Activated T-helper 1 cell treated with Interleukin-2 at 50 U/mL for 16 hours (primary cell): ENCODE results near the gene KRTAP5-6.
A peak's percentile ranks its signal among the peaks of the same experiment; 100 is the strongest.

Source experiments
- DNase-seq: peaks from one replicate; pipeline ENCODE4 v3.0.0-alpha.2; 2020; ENCODE audit warnings: low read depth

Gene KRTAP5-6, protein sequence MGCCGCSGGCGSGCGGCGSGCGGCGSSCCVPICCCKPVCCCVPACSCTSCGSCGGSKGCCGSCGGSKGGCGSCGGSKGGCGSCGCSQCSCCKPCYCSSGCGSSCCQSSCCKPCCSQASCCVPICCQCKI

DNA sequence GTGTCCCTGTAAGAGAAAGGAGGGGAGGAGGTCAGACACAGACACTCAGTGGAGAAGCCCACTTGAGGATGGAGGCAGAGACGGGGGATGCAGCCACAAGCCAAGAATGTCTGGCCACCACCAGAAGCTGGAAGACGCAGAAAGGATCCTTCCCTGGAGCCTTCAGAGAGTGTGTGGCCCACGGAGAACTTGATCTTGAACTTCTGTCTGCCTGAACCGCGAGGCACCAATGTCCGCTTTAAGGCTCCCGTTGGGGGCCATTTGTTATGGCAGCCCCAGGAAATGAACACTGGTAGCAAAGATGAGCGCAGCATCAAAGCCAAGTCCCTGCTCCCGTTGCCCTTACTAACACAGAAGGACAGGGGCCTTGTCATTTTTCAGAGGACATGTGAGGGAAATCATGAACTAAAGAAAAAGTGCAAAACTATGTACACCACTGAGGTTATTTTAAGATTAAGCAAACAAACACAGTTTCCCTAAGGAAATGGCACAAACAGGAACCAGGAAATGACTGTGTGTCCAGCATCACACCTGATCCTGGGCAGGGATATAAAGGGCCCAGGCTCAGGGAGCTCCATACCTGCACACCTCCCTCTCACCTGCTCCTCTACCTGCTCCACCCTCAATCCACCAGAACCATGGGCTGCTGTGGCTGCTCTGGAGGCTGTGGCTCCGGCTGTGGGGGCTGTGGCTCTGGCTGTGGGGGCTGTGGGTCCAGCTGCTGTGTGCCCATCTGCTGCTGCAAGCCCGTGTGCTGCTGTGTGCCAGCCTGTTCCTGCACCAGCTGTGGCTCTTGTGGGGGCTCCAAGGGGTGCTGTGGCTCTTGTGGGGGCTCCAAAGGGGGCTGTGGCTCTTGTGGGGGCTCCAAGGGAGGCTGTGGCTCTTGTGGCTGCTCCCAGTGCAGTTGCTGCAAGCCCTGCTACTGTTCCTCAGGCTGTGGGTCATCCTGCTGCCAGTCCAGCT lies at the start of gene KRTAP5-6:
TSS of gene KRTAP5-6 (plus strand) at position 588 of the 963 bp plus-strand sequence. CDS start at position 639, 51 bp downstream.
- DNase-seq, result no peak

DNA sequence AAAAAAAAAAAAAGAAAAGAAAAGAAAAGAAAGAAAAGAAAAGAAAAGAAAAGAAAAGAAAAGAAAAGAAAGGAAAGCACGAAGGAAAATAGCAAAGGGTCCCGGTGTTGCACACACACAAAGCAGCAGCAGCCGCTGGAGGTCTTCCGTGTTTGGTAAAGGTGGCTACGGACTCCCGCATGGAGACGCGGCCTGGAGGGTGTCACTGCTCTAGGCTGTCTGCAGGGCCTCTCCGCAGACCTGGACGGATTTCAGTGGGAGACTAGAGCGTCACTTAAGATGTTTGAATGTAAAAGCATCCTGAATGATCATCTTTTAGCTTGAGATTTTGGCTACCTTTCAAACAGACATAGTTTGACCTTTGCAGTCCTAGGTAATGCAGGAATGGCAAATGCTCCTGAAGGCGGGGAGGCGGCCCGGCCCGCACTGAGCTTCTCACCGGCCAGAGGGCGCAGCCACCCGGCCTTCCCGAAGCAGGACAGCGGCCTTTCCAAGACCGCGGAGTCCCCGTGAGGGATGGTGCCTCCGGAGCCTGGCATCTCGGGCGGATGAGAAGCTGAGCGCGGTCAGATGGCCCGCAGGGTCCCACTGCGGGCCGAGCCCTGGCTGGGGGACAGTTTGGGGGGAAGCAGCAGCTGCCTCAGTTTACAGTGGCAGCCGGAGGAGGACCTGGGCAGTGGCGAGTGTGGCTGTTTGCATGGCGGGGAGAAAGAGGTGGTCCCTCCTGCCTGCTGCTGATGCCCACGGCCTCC lies 48.9 kb upstream of the KRTAP5-6 start:
- no peak for DNase-seq

DNA sequence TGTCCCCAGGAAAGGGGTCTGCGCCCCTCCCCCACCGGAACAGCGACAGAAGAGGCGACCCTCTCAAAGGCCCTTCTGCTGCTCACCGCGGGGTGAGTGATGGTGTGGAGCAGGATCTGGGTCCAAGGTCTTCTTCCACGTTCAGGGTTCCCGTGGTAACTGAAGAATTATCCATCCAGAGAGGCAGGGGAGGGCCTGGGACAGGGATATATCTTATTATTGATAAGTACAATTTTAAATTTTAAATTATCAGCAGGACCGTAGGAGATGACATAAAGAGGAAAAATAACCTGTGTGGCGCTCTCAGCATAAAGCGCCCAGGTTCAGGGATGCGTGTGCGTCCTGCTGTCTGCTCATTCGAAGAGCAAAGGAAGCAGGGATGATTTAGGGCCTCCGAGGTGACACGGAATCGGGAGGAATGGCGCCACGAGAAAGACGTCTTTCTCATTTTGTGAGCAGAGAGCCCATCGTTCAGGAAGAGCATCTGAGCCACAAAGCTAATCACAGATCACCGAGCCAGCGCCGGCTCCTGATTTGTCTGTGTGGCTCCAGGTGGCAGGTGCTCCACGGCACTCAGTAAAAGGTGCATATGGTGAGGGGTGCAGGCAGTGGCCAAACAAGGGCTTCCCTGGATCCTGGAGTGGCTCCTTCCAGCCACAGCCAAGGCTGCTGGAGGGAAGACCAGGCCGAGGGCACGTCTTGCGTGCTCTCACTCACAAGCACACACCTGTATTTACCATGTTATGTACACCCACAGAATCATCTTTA lies 48.2 kb upstream of the KRTAP5-6 start:
- no peak for DNase-seq

DNA sequence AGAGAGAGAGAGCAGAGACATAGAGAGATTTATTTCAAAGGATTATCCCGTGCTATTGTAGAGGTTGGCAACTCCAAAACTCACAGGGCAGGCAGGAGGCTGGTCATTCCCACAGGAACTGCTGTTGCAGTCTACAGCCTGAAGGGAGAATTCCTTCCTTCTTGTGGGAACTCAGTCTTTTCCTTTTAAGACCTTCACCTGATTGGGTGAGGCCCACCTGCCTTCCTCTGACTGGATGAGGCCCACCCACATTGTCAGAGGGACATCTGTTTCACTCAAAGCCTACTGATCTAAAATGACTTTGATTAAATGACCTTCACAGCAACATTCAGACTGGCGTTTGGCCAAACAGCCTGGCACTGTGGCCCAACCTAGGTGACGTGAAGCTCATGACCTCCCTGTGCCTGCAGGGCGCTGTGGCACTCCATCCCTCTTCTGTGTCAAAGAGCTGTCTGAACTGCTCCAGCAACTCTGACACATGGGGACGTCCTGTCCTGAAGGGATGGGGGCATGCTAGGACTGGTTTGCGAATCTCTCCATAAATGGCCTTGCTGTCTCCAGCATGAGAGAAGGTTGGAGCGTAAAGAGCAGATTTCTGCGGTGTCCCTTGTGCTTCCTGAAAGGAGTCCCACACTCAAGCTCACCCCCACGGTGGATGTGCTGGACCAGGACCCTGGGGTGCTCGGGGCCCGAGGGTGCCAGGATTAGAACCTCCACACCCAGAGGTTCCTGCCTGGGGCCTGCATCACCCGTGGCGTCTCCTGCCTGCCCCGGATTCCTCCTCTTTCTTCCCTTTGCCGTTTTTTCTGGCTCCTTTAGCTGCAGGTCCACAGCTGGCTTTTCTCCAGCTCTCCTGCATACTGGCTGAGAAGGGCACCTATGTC lies 46.7 kb upstream of the KRTAP5-6 start:
- no peak for DNase-seq

DNA sequence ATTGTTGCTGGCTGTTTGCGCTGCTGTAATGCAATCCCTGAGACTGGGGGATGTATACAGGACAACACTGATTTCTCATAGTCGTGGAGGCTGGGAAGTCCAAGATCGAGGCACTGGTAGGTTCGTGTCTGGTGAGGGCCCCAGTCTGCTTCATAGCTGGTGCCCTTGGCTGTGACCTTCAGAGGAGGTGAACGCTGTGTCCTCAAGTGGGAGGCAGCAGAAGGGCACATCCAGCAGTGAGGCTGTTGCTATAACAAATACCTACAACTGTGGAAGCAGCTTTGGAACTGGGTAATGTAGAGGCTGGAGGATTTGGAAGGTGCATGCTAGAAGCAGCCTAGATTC lies 46.1 kb upstream of the KRTAP5-6 start:
- DNase-seq, result no peak

DNA sequence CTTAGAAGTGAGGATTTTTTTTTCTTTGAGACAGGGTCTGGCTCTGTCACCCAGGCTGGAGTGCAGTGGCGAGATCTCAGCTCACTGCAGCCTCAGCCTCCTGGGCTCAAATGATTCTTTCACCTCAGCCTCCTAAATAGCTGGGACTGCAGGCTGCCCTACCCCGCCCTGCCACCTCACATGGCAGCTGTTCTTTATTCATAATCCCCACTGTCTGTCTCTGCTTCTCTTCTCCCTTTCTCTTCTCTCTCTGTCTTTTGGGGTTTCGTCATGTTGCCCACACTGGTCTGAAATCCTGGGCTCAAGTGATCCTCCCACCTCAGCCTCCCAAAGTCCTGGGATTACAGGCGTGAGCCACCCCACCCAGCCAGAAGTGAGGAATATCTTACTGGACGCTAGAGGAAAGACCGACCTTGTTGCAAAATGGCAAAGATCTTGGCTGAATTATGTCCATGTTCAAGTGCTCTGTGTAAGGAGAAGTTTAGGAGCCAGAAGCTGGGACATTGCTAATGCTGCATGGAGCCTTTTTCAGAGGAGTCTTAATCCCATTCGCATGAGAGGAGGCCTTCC lies 45.5 kb upstream of the KRTAP5-6 start:
- no peak for DNase-seq

DNA sequence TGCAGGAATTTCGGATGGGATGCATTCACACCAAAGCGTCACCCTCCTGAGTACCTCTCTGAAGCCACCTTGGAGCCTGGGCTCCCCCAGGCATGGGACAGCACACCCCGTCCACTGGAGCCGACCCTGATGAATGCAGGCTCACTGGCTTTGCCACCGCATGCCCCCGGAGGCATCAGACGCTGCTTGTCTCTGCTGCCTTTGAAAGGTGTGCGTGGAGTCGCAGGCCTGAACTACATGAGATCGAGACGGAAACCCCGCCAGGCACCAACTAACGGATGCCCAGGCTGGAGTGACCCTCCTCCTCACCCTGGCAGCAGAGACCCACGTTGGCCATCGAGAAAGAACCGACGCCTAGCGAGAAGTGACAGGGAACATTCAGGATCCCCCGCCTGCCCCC lies 45.0 kb upstream of the KRTAP5-6 start:
- DNase-seq, result no peak

DNA sequence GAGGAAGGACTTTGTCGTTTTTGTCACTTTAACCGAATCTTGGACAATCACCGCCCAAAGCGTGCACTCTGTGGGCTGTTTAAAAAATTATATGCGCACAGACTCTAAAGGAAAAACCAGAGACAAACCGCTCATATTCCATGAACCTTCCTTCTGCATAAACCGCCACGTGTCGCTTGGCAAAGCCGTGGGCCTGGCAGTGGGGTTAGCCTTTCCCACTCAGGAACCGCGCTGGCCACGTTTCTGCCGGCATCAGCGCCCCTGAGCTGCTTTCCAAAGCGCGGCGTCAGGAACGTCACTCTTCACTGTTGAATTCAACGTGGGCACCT lies 44.6 kb upstream of the KRTAP5-6 start:
- DNase-seq, result no peak

DNA sequence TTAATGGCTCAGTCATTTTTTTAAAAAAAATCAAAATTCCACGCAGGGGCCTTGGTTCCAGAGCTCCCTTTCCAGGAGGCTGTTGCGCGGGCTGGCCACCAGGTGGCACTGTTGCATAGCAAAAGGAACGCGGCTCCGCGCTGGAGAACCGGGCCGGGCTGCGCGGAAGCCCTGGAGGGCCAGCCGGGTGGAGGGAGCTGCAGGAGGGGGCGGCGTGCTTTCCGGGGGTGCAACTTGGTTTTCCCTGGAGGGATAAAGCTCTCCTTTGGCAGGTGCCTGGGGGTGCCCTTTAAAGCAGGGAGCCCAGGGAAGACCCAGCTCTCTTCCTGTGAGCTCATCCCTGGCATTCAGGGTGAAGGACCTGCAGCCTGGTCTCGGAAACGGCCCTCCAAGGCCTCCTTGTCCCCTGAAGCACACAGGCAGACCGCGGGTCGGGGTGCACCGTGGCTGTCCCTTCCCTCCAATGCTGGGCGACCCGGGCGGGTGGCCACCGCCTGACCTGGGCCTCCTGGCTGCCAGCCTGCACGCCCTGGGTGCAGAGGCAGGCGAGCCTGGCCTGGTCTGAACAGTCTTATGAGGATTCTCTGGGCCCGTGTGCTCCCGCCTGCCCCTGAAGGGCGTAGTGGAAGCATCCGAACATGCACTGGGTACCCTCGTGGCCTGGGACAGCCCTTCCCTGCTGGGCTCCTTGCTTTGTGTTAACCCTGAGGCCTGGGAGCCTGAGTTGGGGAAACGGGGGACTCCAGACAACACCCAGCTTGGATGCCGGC lies 44.0 kb upstream of the KRTAP5-6 start:
- peak; percentile 61 for DNase-seq

DNA sequence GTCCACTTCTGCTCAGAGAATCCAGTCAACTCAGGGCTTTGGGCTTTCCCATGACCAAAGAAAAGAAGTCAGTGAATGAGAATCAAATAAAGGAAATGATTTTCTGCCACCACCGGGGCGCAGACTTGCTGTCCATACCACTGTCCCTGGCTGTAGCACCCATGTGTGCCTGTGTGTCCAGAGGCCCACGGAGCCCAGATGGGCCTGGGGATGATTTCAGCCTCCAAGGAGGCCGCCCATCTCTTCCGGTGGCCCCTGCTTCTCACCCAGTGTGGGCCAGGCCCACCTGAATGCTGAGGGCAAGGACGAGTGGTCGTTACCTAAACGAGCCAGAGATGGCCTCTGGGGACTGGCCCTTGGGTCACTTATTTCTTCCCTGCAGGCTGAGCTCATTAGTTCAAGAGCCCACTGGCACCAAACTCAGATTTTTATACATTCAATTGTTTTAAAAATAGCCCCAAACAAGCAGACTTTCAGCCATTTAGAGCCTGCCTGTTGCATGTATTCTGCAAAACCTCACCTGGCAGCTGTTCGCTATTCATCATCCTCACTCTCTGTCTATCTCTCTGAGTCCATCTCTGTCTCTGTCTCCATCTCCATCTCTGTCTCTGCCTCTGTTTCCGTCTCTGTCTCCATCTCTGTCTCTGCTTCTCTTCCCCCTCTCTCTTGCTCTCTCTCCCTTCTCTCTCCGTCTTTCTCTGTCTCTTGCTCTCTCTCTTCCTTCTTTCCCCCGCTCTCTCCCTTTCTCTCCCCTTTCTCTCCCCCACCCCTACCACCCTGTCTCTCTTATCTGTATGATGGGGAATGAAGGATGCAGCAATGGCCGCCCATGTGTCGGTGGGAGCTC lies 43.2 kb upstream of the KRTAP5-6 start:
- DNase-seq, result no peak

DNA sequence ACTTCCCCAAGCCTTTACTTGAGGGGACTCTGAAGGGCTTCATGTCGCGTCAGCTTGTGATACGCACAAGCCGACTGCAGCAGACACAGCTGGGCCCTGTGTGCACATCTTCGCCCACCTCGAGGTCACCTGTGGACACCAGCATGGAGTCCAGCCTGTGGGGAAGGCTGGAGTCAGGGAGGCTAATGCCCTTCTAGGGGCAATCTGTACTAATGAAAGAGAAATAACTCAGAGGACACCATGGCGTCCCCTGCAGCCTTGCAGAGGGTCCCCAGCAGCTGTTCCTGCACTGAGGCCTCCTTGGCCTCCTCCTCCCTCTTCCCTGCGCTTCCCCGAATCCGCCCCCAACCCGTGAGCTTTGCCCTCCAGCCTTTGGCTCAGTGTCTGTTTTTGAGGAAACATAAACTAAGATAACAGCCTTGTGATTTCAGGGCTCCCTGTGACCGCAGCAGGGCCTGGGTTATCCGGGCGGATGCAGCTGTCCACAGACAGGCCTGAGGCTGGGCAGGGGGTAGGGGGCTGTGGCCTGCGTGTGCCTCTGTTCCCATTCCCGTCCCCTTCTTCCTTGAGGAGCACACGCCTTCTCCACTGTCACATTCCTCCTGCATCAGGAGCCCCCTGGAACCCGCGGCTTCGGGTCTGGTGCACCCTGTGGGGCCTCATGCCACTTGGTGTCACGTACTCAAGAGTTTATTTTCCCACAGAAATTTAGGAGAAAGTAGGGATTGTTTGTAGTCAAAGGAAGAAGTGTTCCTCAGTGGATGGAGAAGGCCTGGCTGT lies 42.4 kb upstream of the KRTAP5-6 start:
- no peak for DNase-seq

DNA sequence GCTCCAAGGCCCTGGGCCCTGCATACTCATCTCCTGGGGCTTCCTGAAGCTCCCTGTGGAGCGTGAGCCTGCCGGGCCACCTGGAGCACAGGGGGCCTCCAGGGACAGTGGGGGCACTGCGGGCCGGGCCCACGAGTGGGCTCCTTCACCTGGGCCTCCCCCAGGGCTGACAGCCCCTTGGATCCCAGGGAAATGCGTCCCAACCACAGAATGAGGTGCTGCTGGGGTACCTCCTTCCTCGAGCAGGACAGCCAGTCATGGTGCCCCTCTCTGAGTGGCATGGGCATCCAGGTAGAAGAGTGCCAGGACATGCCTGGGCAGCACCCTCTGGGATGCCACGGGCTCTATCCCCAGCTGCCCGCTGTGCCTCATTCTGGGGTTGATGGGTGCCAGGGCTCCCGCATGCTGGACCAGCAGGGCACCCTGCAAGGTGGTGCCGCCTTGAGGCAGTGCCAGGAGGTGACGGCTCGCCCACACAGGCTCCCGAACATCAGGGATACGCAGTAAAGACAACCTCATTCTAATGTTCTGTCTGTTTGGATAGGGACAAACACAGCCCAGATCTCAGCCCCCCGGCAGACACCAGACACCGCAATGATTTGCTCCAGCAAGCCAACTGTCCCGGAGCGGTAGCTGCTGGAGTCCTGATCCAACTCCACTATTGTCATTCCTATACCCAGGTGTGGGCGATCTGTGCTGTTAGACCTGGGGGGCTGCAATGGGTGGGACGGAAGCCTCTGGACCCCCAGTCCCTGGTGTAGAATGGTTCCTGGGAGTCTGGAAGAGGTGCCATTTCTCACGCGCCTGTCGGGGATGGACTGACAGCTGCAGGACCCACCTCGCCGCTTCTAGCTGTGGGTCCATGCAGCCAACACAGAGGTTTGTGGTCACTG lies 41.6 kb upstream of the KRTAP5-6 start:
- DNase-seq, result no peak

DNA sequence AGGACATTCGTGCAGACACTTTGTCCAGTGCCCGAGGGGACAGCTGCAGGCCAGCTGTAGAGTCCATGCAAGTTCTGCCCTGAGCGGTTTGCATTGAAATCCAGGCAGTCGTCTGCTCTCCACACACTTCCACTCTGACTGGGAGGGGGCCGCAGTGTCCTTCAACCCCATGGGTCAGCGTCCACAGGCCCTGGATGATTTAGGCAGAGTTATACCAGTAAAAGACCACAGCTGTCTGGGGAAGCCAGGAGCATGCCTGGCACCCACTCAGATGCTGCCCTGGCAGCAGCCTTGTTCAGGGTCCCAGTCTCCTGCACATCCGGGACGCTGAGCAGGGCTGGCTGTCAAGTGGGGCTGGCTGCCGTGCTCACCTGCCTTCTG lies 40.9 kb upstream of the KRTAP5-6 start:
- DNase-seq, result no peak

DNA sequence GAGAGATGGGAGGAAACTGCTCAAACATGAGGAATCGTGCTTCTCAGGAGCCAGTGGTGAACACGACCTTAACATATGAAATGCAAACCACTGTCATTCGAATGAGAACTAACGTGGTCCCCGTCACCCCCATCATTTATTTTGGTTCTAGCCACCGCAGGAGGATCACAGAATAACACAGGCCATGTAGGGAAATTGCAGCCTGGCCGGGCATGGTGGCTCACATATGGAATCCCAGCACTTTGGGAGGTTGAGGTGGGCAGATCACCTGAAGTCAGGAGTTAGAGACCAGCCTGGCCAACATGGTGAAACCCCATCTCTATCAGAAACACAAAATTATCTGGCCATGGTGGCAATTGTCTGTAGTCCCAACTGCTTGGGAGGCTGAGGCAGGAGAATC lies 40.3 kb upstream of the KRTAP5-6 start:
- DNase-seq, result no peak

DNA sequence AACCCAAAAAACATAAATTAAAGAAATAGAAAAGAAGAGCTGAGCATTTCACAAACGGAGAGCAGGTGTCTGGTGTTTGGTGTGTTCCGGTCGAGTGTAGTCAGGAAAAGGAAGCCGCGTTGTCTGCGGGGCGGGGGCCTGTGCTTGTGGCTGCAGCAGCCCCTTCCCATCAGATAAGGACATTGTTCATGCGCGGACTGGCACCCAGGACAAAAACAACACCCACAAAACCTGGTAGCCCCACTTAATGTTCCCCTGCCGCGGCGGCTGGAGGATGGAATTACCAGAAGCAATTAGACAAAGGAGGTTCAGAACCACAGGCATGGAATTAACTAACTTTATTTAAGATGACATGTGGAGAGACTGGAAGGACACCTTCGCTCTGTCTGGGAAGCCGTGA lies 37.5 kb upstream of the KRTAP5-6 start:
- DNase-seq, result no peak

DNA sequence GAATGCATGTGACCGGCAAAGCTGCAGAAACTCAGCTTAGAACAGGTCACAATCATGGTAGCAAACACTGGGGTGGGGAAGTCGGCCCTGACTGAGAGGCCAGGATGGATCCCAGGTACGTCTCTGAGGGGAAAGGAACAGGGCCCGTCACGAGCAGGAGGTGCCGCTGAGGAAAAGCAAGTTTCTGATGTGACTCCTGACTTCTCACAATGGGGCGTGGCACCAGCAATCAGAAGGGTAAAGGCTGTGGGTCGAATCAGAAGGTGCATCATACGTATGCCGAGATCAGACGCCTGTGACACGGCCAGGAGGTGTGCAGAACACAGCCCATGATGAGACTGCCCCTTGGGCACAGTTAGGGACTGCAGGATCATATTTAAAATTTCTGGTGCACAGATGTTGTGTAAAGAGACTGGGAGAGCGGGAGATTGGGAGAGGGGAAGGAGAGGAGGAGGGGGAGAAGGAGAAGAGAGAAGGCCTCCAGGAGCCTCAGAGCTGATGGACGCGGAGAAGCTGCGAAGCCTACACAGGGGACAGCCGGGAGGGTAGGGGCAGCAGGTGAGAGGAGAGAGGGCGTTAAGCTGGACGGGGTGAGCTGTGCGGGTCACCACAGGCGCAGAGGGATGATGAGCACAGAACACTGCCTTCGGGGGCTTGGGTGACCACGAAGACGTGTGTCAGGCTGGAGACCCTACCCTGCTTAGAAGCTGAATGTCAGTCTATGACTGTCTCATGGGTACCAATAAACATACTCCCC lies 36.7 kb upstream of the KRTAP5-6 start:
- no peak for DNase-seq
